HG03520 (cell line): Measurements from ENCODE around the gene FAM240B.

Experiments
- ATAC-seq: cut with Tn5 transposase; IDR thresholded peaks from one replicate; pipeline ENCODE4 v1.9.1; 2021; ENCODE audit warnings: mild to moderate bottlenecking, moderate library complexity; ENCODE audit not compliant: unreplicated experiment

The FAM240B gene

GRCh38 chr9:38671372-38671731 is 48.6 kb downstream of the FAM240B start:
- ATAC-seq: no peak

- ATAC-seq: no peak
Measured at GRCh38 chr9:38670542-38671371, 49.2 kb downstream of the FAM240B start.

- no peak for ATAC-seq
Measured at GRCh38 chr9:38668791-38669466, 51.0 kb downstream of the FAM240B start.

GRCh38 chr9:38662763-38663593 is 57.0 kb downstream of the FAM240B start:
- ATAC-seq: no peak

- ATAC-seq: no peak
Measured at GRCh38 chr9:38659538-38659937, 60.4 kb downstream of the FAM240B start.

DNA sequence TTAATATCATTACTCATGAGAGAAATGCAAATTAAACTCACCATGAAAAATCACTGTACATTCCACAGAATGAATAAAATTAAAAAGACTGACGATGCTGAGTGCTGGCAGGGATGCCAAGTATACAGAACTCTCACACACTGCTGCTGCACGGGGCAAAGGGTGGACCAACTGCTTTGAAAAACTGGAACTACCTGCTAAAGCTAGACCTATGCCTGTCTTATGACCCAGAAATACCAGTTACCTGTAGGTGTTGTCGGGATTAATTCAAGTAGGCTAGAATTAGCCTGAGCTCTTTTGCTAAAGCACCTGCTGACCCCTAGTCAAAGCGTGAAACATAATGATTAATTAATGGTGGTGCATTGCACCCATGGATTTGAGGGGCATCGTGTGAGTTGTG is 63.0 kb downstream of the FAM240B start:
- ATAC-seq: no peak

GRCh38 chr9:38652486-38652885 is 67.4 kb downstream of the FAM240B start:
- no peak for ATAC-seq

DNA sequence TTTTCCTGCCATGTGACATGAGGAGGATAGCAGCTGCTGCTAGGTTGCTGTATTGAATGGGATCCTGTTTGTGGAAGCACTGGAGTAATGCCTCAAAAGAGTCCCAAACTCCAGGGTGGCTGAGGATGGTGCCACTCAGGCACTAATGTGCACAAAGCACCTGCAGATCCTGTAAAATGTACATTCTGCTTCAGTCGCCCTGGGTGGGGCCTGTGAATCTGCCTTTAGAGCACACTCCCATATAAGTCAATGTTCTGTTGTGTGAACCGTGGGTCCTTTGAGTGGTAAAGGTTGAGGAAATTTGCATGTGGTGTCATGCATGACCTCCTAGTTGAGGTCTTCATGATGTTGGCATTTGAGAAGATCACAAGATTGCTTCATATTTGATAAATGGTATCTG is 67.9 kb downstream of the FAM240B start:
- no peak for ATAC-seq

- ATAC-seq: no peak
Measured at GRCh38 chr9:38651400-38652042, 68.4 kb downstream of the FAM240B start.

GRCh38 chr9:38650564-38650963 is 69.4 kb downstream of the FAM240B start:
- no peak for ATAC-seq

DNA sequence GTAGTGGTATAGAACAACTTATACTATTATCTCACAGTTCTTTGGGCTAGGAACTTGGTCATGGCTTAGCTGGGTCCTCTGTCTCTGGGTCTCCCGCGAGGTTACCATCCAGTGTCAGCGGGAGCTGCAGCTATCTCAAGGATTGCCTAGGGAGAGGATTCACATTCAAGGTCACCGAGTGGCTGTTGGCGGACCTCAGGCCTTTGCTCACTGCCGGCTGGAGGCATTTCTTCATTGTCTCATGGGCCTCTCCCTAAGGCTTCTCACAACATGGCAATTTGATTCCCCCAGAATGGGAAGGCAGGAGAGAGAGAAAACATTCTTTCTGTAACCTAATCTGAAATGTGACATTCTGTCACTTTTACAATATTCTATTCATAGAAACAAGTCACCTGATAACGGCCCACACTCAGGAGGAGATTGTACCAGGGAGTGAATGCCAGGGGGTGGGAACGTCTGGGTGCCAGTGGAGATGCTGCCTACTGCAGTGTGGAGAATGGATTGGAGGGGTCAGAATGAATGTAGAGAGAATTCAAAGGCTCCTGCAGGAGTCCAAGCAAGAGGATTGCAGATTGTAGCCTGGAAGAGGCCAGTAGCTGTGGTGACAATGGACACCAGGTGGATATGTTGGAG is 70.1 kb downstream of the FAM240B start:
- ATAC-seq: no peak

- no peak for ATAC-seq
Measured at GRCh38 chr9:38644601-38645000, 75.3 kb downstream of the FAM240B start.
